Neural progenitor cell (in vitro differentiated cells): Measurements from ENCODE around the gene LRRC8B. TPM values are rescaled to one million over a fixed set of nuclear protein-coding genes. Genes with fewer than 3 reads are reported as not detected.

Source experiments
- DNase-seq: peaks from one replicate; pipeline ENCODE4 v3.0.0-alpha.2; 2016; ENCODE audit warnings: low spot score
- H2AFZ ChIP-seq: fragments of 200-600 bp; sonication (generic); replicated peaks from 2 replicates; pipeline ENCODE4 v1.6.1; 2016; ENCODE audit warnings: antibody characterized with exemption
- H3F3A ChIP-seq: fragments of 200-600 bp; sonication (generic); 2 replicates; pipeline ENCODE4 v1.6.1; 2016; ENCODE audit warnings: antibody characterized with exemption, low read depth
- H3K27ac ChIP-seq: fragments of 200-600 bp; sonication (generic); 2 replicates; pipeline ENCODE4 v1.5.1; 2016; ENCODE audit warnings: mild to moderate bottlenecking
- H3K27me3 ChIP-seq: fragments of 200-600 bp; sonication (generic); 2 replicates; pipeline ENCODE4 v1.6.1; 2016; ENCODE audit warnings: mild to moderate bottlenecking, moderate library complexity
- H3K36me3 ChIP-seq: fragments of 200-600 bp; sonication (generic); 2 replicates; pipeline ENCODE4 v1.5.1; 2016
- H3K4me1 ChIP-seq: fragments of 200-600 bp; sonication (generic); 2 replicates; pipeline ENCODE4 v1.6.1; 2016; ENCODE audit warnings: mixed run types
- H3K4me2 ChIP-seq: fragments of 200-600 bp; sonication (generic); 2 replicates; pipeline ENCODE4 v1.6.1; 2016
- H3K4me3 ChIP-seq: fragments of 200-600 bp; sonication (generic); 2 replicates; pipeline ENCODE4 v1.5.1; 2016
- H3K79me2 ChIP-seq: fragments of 200-600 bp; sonication (generic); 2 replicates; pipeline ENCODE4 v1.6.1; 2016; ENCODE audit warnings: low read depth
- H3K9ac ChIP-seq: fragments of 200-600 bp; sonication (generic); 2 replicates; pipeline ENCODE4 v1.6.1; 2016
- H3K9me3 ChIP-seq: fragments of 200-600 bp; sonication (generic); 2 replicates; pipeline ENCODE4 v1.5.1; 2016; ENCODE audit warnings: low read depth
- H4K20me1 ChIP-seq: fragments of 200-600 bp; sonication (generic); 2 replicates; pipeline ENCODE4 v1.6.1; 2016; ENCODE audit warnings: low read depth
- H3K27ac Mint-ChIP-seq: 3 replicates; pipeline ENCODE4 v1.8.0; 2021; ENCODE audit warnings: mixed read lengths
- H3K27me3 Mint-ChIP-seq: 2 replicates; pipeline ENCODE4 v1.8.0; 2022; ENCODE audit warnings: low read depth, mild to moderate bottlenecking, inconsistent platforms, moderate library complexity, mixed read lengths; ENCODE audit not compliant: insufficient read depth
- H3K36me3 Mint-ChIP-seq: 3 replicates; pipeline ENCODE4 v1.8.0; 2021; ENCODE audit warnings: mixed read lengths
- H3K4me1 Mint-ChIP-seq: 3 replicates; pipeline ENCODE4 v1.8.0; 2021; ENCODE audit warnings: mixed read lengths
- H3K4me3 Mint-ChIP-seq: 3 replicates; pipeline ENCODE4 v1.8.0; 2021; ENCODE audit warnings: mild to moderate bottlenecking, moderate library complexity, mixed read lengths
- H3K9me3 Mint-ChIP-seq: 3 replicates; pipeline ENCODE4 v1.8.0; 2020; ENCODE audit warnings: mixed read lengths
- CTCF ChIP-seq: fragments of 200-600 bp; sonication (generic); IDR thresholded peaks from 2 replicates; pipeline ENCODE4 v1.5.1; 2017; ENCODE audit warnings: antibody characterized with exemption, mild to moderate bottlenecking
- EZH2 ChIP-seq: fragments of 200-600 bp; sonication (generic); IDR thresholded peaks from 2 replicates; pipeline ENCODE4 v1.6.1; 2017; ENCODE audit warnings: antibody characterized with exemption, mild to moderate bottlenecking, moderate library complexity
- EZH2phosphoT487 ChIP-seq: fragments of 200-600 bp; sonication (generic); IDR thresholded peaks from 2 replicates; pipeline ENCODE4 v1.6.1; 2017; ENCODE audit warnings: antibody characterized with exemption
- total RNA-seq: library from RNA; depleted of rRNA; stranded (reverse); fragments of >200 nt; gene quantifications from 2 replicates; pipeline ENCODE4 v1.2.3, GENCODE V29; 2015; ENCODE audit warnings: low replicate concordance

The LRRC8B gene
- total RNA-seq, 1 donor from 2014 or later: 37.3 TPM

DNA sequence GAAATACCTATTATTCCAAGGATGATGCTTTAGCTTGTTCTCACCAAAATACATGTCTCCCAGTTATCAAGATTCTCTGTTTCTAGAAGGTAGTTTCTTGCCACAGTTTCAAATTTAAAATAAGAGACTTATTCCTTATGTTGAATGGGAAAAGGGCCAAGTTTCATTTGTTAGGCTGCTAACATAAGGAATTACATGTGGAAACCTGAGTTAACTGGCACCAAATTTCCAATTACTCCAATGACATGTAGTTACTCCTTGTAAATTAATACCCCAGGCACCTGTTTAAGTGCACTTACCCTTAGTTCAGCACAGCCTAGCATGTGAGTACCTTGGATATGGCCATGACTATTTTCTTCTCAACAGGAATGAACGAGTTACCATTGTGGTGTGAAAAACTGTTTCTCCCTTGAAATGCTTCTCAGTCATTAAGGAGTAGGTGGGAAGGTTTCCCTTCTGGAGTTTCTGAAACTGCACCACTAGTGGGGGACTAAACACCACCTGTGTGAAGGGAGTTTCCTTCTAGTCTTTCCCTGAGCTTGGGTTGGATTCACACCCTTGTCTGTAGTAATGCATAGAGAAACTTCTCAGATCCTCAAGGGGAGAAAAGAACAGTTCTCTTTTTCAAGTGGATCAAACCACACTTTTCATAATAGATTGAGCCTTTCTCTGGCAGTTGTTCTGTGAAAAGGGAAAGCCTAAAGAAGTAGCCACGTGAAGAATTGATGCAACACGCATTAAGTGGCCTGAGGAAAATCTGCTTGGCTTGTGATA, 76.0 kb downstream of the LRRC8B start:
- Mint-ChIP-seq H3K27ac (no peak overlapping the region), H3K36me3 (no peaks in the 10 kb centered on the region), H3K4me3 (no peak overlapping the region), H3K27me3 (peaks cover 2% of the 10 kb centered on the region), H3K9me3 (no peaks in the 10 kb centered on the region), H3K4me1 (peaks cover 2% of the 10 kb centered on the region)
- Histone ChIP-seq H3K27ac (no peak overlapping the region), H3K4me2 (no peak overlapping the region), H3K4me1 (peaks cover 22% of the 10 kb centered on the region), H3K4me3 (no peak overlapping the region), H2AFZ (no peak overlapping the region), H4K20me1 (no peaks in the 10 kb centered on the region), H3K27me3 (no peaks in the 10 kb centered on the region), H3K79me2 (no peaks in the 10 kb centered on the region), H3K9me3 (no peaks in the 10 kb centered on the region), H3K9ac (no peak overlapping the region), H3K36me3 (no peaks in the 10 kb centered on the region), H3F3A (peaks cover 4% of the 10 kb centered on the region)
- no peak for TF ChIP-seq CTCF
- TF ChIP-seq EZH2: no peak
- TF ChIP-seq EZH2phosphoT487: no peak
- DNase-seq: no peak

GRCh38 chr1:89602871-89603404, 78.3 kb downstream of the LRRC8B start:
- H3K27ac Mint-ChIP-seq: no peak overlapping the region

DNA sequence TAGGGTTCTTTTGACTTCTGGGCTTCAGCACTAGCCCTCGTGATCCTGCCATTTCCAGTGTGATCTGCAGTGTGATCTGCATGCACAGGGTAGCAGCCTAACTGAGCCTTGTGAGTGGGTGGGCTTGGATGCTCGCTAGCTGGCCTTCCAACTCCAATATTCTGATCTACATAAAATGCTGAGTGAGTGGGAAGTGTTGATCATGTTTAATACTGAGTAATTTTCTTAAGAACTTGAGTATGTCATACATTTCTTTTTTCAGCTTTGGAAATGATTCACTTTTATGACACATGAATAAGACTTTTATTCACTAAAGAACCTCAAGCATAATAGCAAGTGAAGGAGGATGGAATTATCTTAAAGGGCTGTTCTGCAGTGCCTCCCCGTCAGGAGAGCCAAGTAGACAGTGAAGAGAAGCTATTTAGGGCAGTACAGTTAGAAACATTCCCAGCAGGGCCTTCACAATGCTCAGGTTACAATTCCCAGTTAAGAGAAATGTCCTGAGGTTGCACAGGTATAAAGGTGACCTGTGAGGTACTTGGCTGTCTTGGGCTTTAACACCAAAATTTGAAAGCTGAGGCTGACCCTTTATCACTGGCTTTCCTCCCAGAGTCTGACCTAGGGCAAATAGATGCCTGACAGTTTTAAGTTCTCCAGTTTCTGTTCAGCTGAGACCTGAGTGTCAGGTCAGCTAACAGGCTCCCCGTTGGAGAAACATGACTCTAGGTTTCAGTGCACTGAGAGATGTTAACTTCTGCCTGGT, 79.2 kb downstream of the LRRC8B start:
- H3K36me3 Mint-ChIP-seq: no peaks in the 10 kb centered on the region

More at GRCh38 chr1:89602871-89603404, 78.3 kb downstream of the LRRC8B start:
- H3K4me2 ChIP-seq: no peak overlapping the region
- H3K9me3 ChIP-seq: no peaks in the 10 kb centered on the region
- Mint-ChIP-seq H3K9me3 (no peaks in the 10 kb centered on the region), H3K4me1 (peaks cover 8% of the 10 kb centered on the region), H3K36me3 (no peaks in the 10 kb centered on the region), H3K27me3 (peaks cover 2% of the 10 kb centered on the region), H3K4me3 (no peak overlapping the region)
- no peaks in the 10 kb centered on the region for H3K27me3 ChIP-seq
- no peak overlapping the region for H3K4me3 ChIP-seq
- H4K20me1 ChIP-seq: no peaks in the 10 kb centered on the region
- no peaks in the 10 kb centered on the region for H3K36me3 ChIP-seq
- DNase-seq: no peak
- no peak overlapping the region for H3K27ac ChIP-seq
- H2AFZ ChIP-seq: no peak overlapping the region
- H3K4me1 ChIP-seq: peaks cover 18% of the 10 kb centered on the region
- TF ChIP-seq CTCF (no peak), EZH2 (no peak)
- H3K79me2 ChIP-seq: no peaks in the 10 kb centered on the region
- H3F3A ChIP-seq: peaks cover 4% of the 10 kb centered on the region
- H3K9ac ChIP-seq: no peak overlapping the region

More for the DNA sequence above, 79.2 kb downstream of the LRRC8B start:
- peaks cover 2% of the 10 kb centered on the region for H3K27me3 Mint-ChIP-seq
- Histone ChIP-seq H3K36me3 (no peaks in the 10 kb centered on the region), H2AFZ (no peak overlapping the region), H4K20me1 (no peaks in the 10 kb centered on the region), H3K27me3 (no peaks in the 10 kb centered on the region), H3K9ac (no peak overlapping the region), H3K79me2 (no peaks in the 10 kb centered on the region), H3K4me2 (no peak overlapping the region), H3K4me1 (peaks cover 9% of the 10 kb centered on the region), H3K27ac (no peak overlapping the region), H3F3A (no peaks in the 10 kb centered on the region), H3K4me3 (no peak overlapping the region), H3K9me3 (no peaks in the 10 kb centered on the region)
- H3K4me3 Mint-ChIP-seq: no peak overlapping the region
- no peak overlapping the region for H3K27ac Mint-ChIP-seq
- no peak for TF ChIP-seq EZH2
- TF ChIP-seq CTCF: no peak
- TF ChIP-seq EZH2phosphoT487: no peak
- peaks cover 13% of the 10 kb centered on the region for H3K4me1 Mint-ChIP-seq
- DNase-seq: no peak
- H3K9me3 Mint-ChIP-seq: no peaks in the 10 kb centered on the region
